NCI-H446 (cell line): ENCODE measurements around the gene CALCOCO1.

Experiments
- DNase-seq, 2 experiments: peaks; one replicate each; lab custom pipeline; 2025; lab: John Stamatoyannopoulos, UW

Gene CALCOCO1

GRCh38 chr12:53752192-53752601 lies 24.9 kb upstream of the CALCOCO1 start:
- no peak for DNase-seq

GRCh38 chr12:53751336-53752191 lies 24.3 kb upstream of the CALCOCO1 start, which contains the start of gene CISTR:
TSS of gene CISTR (minus strand) at chr12:53751979.
- peak in 1 of 2 experiments; percentile 35 for DNase-seq

GRCh38 chr12:53750812-53751335 lies 23.6 kb upstream of the CALCOCO1 start:
- peak; percentile 47 to 59 for DNase-seq

DNA sequence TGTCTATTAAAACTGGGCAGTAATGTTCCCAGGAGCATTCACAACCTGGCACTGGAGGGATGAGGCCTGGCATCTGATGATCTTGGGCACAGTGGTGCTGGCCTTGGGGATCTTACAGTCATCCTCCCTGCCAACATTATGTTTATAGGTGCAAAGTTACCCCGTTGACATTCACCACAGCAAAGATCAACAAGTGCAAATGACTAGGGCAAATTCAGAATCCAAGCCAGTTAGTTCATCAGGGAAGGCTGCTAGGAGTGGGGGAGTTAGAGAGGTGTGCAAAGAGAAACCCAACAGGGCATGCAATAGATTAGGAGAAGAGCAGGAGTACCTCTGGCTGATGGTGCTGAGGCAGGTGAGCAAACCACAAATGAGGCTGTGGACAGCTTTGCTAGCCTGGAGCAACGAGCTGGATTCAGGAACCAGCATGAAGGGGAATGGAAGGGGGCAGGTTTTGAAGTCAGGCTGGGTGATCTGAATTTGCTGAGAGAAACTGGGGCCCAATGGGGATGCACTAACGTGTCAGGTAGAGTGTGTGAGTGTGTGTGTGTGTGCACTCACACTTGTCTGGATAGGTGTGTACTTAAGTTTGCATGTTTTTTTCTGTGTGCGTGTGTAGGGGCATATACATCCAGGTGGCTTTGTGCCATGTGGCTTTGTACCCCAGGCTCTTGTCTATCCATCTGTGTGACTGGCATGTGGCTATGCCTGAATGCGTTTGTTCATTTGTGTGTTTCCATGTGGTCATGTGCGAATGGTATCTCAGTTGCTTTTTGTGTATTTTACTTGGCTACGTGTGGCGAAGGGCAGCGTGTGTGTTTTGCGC lies 22.9 kb upstream of the CALCOCO1 start:
- DNase-seq, result no peak

- no peak for DNase-seq
These were observed 21.0 kb upstream of the CALCOCO1 start for GRCh38 chr12:53748072-53748840.

- DNase-seq, result peak in 1 of 2 experiments; percentile 47
These were observed 19.8 kb upstream of the CALCOCO1 start for GRCh38 chr12:53747095-53747494.

GRCh38 chr12:53746592-53747092 lies 19.4 kb upstream of the CALCOCO1 start:
- DNase-seq, result peak; percentile 76 to 93

DNA sequence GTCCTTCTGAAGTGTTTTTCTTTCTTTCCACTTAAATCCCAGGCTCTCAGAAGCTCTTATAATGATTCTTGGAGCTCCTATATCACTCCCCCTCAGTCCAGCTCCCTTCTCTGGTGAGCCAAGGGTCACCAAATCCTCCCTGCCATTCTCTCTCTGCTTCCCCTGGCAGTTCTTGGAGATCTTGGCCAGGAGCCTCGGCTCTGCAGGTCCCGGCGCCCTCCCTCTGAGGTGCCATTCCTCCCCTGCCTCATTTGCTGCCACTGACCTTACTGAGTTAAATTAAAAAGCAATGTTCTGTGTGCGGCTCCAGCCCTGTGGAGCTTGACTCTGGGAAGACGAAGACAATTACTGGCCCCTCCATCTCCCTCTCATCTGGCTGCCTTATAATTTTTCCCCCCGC lies 17.5 kb upstream of the CALCOCO1 start:
- peak in 1 of 2 experiments; percentile 17 for DNase-seq

- DNase-seq, result no peak
These were observed 16.8 kb upstream of the CALCOCO1 start for GRCh38 chr12:53744130-53744441.

DNA sequence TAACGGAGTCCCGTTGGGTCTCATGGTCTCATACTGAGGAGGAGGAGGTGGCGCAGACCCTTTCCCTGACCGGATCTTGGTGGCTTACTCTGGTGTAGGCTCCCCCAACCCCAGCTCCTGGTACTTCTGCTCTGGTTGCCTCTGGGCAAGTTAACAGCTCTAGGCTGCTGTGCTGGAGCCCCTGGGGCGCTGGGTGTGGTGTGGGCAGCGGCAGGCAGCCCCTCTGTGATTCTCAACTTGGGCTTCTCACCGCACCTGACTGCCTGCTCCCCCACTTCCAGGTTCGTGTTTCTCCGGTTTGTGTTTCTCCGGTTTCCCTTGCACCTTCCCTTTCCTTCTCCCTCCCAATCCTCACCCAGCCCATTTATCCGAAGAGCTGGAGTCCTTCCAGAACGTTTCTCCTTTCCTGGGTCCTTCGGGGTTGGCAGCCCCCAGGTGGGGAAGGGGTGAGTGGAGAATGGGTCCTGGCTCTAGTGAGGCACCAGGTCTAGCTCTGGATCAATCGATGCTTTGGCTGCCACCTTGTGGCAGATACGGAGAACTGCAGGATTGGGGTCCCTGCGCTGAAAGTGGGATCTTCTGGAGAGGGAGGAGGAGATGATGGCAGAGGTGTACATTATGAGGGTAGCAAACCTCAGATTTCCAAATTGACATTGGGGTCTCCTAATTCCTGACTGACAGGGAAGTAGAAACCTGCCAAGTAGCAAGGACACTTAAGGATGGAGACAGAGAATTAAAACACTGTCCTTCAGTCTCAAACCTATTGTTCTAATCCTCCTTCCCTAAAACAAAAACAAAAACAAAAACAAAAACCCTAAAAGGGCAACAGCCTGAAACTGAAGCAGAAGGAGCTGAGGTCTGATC lies 16.2 kb upstream of the CALCOCO1 start:
- DNase-seq, result peak; percentile 46 to 81

- no peak for DNase-seq
These were observed 12.9 kb upstream of the CALCOCO1 start for GRCh38 chr12:53740130-53740491.

- no peak for DNase-seq
These were observed 12.2 kb upstream of the CALCOCO1 start for GRCh38 chr12:53739214-53740129.

GRCh38 chr12:53738406-53739213 lies 11.4 kb upstream of the CALCOCO1 start:
- no peak for DNase-seq

DNA sequence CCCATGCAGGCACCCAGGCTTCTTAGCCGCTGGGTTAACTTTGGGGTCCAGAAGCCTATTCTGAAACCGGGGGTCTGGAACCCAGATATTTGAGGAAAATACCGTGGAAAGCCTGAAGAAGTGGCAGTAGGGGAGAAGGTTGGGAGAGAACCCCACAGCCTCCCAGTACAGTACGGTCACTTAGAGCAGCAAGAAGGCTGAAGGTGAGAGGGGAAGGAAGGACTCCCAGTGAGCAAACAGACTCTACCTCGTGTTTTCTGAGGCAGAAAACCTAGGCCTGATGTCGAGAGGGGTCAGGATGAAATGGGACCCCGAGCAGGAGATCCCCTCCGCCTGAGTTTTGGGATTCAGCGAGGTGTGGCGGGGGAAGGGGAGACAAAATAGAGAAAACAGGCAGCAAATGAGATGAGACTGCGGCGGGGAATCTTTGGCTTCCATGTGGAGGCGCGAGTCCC lies 10.7 kb upstream of the CALCOCO1 start:
- DNase-seq, result no peak

DNA sequence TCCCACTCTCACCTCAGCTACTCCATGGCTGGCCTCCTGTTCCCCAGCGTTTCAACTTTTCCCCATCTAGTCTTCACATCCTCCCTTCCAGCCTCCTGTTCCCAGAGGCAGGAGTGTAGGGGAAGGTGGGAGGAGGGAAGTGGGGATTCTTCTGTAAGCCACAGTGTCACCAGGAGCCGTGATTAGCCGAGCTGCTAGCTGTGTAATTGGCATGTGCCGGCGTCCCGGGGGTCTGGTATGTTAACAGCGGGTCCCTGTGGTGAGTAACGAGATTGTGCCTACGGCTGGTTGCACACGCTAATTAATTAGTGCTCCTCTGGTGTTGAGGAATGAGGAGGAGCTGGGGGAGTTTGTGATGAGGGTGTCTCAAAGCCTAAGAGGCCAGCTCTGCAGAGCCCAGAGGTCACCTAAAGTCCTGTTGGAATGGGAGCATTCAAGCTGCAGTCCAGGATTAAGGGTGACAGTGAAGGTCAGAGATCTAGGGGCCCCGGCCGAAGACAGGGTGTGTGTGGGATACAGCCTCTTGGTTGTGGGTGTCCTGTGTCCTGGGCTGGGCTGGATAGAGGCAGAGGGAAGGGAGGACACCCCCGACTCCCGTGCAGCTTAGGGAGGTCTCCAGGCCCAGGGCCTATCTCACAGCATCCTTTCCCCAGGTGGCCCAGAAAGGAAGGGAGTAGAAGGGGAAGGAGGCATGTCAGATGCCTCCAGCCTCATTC lies 10.0 kb upstream of the CALCOCO1 start:
- DNase-seq, result no peak

GRCh38 chr12:53736592-53736991 lies 9.3 kb upstream of the CALCOCO1 start:
- DNase-seq, result no peak

DNA sequence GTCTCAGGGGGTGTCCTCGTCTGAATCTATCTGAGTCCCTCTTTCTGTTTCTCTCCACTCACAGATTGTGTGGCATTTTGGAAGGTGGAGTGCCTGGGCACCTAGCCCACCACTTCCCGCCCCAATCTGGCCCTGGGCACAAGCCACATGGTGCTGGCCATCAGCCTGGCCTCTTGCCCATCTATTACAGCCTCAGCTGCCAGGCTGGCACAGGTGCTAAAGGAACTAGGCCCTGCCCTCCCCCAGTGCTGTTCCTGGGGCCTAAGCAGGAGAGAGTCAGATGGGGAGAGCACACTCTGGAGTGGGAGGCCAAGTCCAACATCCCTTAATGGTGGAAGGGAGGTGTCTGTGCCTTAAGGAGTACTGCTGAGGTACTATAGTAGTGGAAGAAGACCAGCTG lies 8.3 kb upstream of the CALCOCO1 start:
- DNase-seq, result peak; percentile 19 to 90

- no peak for DNase-seq
These were observed 7.2 kb upstream of the CALCOCO1 start for GRCh38 chr12:53734425-53734824.
